ENCODE measurements around the gene SLC66A2.

SLC66A2 gene

DNA sequence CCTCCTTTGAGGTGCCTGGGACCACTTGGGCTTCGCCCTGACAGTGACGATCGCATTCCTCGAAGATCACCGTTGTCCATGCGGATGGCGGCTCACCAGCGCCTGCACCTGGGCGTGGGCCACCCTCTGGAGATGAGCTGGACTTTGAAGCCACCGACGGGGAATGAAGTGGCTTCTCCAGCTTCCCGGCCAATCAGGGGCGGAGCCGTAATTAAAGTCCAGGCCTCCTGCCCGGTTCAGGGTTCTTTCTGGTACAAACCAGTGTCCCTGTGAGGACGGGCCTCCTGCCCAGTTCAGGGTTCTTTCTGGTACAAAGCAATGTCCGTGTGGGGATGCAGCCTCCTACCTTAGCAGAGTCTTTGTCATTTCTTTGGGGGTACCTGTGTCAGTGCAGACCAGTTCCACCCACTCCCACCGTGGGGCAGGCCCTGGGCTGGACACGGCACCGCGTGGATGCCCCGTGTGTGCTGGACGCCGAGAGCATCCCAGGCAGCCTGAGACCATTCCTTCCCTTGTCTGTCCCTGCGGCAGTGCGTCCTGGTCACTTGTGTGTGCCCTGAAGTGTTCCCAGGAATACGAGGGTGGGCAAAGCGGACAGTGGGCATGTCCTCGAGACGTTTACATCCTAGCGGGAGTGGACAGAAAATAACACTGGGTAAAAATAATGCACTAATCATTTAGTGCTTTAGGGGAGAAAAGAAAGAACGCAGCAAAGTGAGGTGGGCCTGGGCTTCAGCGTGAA is 98.7 kb downstream of the SLC66A2 start:
- TF ChIP-seq TOX (CRISPR knock-in tag; IDR thresholded peaks at IDR 0.05; ENCODE audit: borderline replicate concordance) (no peak), ISL1 (CRISPR knock-in tag; IDR thresholded peaks at IDR 0.05) (no peak), CSDC2 (CRISPR knock-in tag; IDR thresholded peaks at IDR 0.05) (no peak), BACH2 (CRISPR knock-in tag; IDR thresholded peaks at IDR 0.05; ENCODE audit: borderline replicate concordance) (no peak), ZC3H10 (CRISPR knock-in tag; IDR thresholded peaks at IDR 0.05) (no peak), SNAI2 (CRISPR knock-in tag; IDR thresholded peaks at IDR 0.05) (no peak), ZNF70 (CRISPR knock-in tag; IDR thresholded peaks at IDR 0.05) (no peak), ARNTL (CRISPR knock-in tag; IDR thresholded peaks at IDR 0.05; ENCODE audit: borderline replicate concordance, low read depth) (no peak), ZFP3 (CRISPR knock-in tag; IDR thresholded peaks at IDR 0.05) (no peak), RARB (CRISPR knock-in tag; IDR thresholded peaks at IDR 0.05) (no peak), ZFP30 (CRISPR knock-in tag; IDR thresholded peaks at IDR 0.05) (no peak), ESRRG (CRISPR knock-in tag; IDR thresholded peaks at IDR 0.05) (no peak), ZNF8 (CRISPR knock-in tag; IDR thresholded peaks at IDR 0.05) (no peak), PPARA (CRISPR knock-in tag; IDR thresholded peaks at IDR 0.05; ENCODE audit: borderline replicate concordance) (no peak), TSHZ2 (CRISPR knock-in tag; IDR thresholded peaks at IDR 0.05) (no peak)
- TF ChIP-seq, protein P1, sequence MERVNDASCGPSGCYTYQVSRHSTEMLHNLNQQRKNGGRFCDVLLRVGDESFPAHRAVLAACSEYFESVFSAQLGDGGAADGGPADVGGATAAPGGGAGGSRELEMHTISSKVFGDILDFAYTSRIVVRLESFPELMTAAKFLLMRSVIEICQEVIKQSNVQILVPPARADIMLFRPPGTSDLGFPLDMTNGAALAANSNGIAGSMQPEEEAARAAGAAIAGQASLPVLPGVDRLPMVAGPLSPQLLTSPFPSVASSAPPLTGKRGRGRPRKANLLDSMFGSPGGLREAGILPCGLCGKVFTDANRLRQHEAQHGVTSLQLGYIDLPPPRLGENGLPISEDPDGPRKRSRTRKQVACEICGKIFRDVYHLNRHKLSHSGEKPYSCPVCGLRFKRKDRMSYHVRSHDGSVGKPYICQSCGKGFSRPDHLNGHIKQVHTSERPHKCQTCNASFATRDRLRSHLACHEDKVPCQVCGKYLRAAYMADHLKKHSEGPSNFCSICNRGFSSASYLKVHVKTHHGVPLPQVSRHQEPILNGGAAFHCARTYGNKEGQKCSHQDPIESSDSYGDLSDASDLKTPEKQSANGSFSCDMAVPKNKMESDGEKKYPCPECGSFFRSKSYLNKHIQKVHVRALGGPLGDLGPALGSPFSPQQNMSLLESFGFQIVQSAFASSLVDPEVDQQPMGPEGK (CRISPR knock-in tag; IDR thresholded peaks at IDR 0.05; ENCODE audit: borderline replicate concordance) = no peak
- TF ChIP-seq, protein P2, sequence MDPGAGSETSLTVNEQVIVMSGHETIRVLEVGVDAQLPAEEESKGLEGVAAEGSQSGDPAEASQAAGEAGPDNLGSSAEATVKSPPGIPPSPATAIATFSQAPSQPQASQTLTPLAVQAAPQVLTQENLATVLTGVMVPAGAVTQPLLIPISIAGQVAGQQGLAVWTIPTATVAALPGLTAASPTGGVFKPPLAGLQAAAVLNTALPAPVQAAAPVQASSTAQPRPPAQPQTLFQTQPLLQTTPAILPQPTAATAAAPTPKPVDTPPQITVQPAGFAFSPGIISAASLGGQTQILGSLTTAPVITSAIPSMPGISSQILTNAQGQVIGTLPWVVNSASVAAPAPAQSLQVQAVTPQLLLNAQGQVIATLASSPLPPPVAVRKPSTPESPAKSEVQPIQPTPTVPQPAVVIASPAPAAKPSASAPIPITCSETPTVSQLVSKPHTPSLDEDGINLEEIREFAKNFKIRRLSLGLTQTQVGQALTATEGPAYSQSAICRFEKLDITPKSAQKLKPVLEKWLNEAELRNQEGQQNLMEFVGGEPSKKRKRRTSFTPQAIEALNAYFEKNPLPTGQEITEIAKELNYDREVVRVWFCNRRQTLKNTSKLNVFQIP (CRISPR knock-in tag; IDR thresholded peaks at IDR 0.05; ENCODE audit: borderline replicate concordance, low read depth) = no peak
- ATAC-seq = no peak

Data from SK-N-SH treated with all-trans-retinoic acid at 6 μM for 48 hours (cell line).